HuH-7 (cell line): ENCODE measurements around the gene RGS14.
A peak's percentile ranks its signal among the peaks of the same experiment; 100 is the strongest.
"Not testable (repeated sequence)": the region's sequence is repeated elsewhere in the genome, so short reads cannot be mapped to it uniquely, and the experiment has no call there.

Experiments
- DNase-seq: peaks from one replicate; pipeline ENCODE4 v3.0.0; 2011; ENCODE audit warnings: low spot score

The RGS14 gene

DNA sequence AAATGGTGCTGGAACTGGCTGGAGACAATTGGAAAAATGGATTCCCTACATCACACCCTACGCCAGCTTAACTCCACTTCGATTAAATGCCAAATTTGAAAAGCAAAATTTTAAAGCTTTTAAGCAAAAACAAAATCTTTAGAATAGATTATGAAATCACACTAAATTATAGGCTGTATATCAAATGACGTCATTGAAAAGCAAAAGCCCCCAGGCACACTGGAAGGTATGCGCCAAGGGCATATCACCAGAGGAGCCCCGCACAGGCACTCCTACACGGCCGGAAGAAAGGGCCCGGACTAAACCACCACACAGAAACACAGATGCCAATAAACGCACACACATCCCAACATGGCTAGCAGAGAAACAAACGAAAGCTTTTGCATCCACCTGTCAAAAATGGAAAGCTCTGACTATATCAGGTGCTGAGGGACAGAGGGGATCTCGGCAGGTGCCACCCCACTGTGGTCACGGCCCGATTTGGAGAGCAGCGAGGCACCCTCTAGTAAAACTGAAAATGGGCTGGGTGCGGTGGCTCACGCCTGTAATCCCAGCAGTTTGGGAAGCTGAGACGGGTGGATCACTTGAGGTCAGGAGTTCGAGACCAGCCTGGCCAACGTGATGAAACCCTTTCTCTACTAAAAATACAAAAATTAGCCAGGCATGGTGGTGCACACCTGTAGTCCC lies 29.0 kb upstream of the RGS14 start:
- no peak for DNase-seq

DNA sequence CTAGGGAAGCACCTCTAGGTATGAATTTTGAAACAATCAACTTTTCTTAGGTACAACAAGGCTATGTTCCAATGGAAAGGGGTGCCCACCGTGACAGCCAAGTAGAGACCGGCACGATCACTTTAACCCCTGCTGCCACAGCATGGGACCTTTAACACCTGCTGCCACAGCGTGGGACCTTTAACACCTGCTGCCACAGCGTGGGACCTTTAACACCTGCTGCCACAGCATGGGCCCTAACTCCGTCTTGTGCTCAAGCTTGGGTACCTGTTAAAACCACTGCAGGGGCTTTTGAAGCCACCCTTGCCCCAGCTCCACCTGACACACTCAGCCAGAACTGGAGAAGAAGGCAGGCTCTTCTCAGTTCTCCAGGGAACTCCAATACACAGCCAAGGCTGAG lies 27.8 kb upstream of the RGS14 start:
- no peak for DNase-seq

DNA sequence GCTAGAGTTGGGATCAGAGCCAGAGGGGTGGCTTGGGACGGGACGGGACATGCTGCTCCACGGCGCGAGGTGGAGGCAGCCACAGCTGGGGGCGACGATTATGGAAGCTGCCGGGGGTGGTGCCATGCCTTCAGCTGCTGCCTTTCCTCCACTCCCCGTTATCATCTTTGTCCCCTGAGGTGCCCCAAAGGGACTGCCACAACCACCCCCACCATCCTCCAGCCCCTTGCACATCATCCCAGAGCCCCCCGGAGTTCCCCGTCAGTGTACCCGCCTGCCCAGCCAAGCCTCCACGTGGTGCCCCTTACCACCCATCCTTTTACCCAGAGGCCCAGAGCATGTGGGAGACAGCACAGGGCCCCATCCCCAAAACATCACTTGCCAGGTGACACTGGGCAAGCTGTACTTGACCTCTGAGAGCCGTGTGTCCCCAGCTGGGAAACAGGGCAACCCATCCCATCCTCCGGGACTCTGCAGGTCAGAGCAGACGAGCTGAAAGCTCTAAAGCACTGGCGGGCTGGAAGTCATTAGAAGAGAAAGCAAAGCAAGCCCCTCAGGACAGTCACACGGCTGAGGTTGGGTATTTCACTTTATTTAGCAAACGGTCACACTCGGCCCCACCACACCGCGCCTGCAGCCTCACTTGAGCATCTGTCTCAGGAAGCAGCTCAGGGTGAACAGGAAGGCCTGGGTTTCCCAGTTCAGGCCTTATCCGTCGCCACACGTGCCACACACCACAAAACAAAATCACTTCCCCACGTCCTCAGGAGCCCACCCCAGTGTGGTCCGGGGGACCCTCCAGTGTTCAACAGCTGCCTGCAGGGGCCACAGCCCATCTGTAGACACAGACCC lies 26.5 kb upstream of the RGS14 start:
- no peak for DNase-seq

DNA sequence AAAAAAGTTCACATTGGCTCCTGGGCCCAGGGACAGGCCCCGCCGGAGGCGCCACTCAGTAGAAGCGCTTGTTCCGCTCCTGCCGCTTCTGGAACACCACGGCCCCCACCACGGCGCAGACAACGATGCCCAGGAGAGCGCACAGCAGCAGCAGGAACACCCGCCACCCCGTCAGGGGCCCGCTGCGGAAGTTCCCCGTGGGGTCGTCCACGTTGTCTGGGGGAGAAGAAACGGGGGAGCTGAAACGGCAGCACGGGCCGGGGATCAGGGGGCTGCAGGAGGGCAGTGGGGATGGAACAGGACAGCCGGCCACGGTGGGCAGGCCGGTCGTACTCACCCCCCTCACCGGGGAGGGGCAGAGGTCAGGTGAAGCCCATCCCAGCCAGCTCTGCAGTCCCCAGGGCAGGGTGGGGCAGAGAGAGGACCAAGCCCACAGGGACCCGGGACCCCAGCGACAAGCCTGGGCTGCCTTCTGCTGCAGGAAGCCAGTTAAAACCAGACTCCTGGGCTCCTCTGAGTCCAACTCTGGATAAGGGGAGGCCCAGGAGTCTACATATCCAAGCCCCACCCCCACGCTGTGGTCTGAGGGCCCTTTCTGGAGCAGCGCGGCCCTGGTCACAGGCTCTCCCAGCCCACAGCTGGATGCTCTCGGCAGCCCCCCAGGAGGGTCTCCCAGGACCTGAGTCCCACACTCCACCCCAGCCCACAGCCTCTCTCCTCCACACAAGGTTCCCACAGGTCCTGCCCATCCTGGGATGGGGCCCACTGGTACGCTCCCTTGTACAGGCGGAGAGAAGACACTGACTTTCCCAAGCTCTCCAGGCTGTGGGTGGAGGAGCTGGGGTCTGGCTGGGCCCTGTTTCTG lies 25.5 kb upstream of the RGS14 start:
- DNase-seq: no peak

DNA sequence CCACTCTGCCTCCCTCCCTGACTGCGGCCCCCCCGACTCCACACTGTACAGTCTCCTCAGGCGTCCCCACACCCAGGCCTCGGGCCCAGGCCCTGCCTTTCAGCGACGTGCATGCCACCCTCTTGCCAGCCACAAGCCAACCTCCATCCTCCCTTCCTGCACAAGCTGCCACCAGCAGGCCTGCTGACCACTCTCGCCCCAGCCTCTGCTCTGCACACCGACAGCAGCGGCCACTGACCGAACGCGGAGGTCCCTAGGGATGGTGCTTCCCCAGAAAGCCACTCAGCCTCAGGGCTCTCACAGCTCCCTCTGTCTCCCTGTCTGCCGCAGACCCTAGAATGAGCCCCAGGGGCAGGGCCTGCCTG lies 24.8 kb upstream of the RGS14 start:
- no peak for DNase-seq

DNA sequence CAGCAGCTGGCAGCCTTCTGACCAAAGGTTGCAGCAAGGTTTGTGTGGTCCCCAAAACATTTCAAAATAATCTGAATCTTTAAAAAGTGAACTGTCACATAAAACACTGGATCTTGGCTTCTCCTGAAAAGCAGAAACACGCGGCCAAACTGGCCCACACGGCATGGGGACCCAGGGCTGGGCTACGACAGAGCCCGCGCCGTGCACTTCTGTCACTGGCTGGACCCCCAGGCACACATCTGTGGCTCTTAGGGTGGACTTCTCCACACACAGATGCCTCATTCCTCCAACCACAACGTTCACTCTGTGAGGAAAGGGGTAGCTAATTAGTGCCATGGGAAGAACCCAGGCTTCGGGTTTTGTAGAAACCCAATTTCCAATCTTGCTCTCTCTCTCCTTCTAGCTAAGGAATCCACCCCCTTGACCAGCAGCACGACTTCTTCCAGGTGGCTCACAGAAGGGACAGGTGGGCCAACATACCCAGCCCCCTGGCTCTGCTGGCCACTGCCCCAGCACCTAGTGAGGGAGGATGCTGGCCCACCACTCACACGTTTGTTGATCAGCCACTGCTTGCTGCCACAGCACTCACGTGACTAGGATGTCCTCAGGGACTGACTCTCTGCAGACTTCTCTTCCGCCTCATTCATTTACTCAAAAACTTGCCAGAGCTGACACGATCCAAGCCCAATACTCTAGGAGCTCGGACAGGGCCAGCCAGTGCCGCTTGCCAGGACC lies 24.1 kb upstream of the RGS14 start:
- DNase-seq: no peak

DNA sequence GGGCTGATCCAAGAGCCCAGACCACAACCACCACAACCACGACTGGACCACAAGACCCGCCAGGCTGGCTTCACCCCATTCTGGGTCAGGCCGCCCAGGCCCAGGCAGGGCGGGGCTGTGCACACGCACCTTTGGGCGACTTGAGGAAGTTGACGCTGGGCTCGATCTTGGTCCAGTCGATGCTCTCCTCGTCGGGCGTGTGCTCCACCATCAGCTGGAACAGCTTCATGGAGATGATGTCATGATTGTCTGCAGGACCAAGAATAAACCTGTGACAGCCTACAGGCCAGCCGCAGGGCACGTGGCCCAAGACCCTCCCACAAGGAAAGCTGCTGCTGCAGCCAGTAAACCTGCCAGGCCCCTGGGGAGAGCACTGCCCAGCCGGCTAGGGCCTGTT lies 23.6 kb upstream of the RGS14 start:
- DNase-seq: no peak

DNA sequence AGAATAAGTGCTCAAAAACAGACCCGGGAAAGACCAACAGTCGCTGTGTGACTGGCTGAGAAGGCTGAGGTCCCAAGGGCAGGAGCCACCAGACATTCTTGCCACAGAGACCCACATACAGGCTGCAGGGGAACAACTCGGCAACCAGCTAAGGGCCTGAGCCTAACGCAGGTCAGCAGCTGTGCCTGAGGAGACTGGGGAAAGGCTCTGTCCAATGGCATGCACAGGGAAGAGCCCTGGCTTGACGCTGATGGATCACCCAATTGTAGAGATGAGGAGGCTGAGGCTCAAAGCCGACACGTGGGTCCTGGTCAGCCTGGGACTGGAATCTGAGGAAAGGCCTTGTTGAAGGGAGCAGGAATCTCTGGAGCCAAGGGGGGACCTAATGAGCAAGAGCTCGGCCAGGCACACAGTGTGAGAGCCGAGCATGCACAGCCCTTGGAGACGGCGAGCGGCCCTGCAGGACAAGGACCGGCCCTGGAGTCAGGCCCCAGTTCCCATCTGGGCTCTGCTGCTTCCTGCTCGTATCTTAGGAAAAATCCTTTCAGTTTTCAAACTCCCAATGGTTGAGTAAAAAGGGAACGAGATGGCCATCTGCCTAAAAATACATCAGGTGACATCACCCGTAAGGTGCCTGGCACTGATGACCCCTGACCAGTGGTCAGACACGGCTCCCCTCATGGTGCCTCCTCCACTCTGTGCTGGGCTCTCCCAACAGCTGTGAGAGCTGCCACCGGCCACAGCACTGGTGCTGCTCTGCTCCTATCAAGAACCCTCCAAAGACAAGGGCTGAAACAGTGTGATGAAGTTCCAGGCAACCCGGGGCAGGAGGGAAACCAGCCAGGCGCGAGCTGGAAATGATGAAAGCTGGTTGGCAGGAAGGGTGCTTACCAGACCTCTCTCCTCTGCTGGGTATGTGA lies 22.7 kb upstream of the RGS14 start:
- no peak for DNase-seq

DNA sequence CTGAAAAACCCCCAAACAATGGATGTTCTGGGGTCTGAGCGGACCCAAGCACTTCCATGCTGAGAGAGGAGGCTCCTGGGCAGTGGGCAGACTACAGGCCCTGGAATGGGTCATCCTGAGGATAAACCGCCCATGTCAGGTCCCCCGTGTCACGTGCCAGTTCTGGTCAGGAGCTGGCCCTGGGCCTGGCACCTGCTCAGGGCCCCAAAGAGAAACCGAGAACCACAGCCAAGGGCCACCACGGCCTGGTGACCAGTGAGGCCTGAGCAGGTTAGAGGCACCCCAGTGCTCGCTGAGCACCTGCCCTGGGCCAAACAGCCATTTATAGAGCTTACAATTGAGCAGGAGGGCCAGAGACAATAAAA lies 22.0 kb upstream of the RGS14 start:
- DNase-seq: no peak

DNA sequence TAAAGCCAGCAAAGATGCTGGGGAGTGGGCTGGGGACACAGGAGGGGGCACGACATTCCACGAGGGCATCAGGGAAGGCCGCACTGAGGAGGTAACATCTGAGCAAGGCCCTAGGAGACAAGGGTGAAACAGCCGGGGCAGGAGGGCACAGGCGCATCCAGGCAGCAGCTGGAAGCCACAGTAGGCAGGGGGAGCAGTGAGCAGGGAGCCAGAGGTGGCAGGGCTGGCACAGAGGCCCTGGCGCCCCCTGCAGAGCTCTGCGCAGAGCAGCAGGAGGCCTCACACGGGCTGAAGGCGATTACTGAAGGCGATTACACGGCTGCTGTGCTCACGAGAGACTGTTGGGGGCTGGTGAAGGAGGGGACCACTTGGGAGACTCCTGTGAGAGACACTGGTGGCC lies 21.6 kb upstream of the RGS14 start:
- peak; percentile 52 for DNase-seq

DNA sequence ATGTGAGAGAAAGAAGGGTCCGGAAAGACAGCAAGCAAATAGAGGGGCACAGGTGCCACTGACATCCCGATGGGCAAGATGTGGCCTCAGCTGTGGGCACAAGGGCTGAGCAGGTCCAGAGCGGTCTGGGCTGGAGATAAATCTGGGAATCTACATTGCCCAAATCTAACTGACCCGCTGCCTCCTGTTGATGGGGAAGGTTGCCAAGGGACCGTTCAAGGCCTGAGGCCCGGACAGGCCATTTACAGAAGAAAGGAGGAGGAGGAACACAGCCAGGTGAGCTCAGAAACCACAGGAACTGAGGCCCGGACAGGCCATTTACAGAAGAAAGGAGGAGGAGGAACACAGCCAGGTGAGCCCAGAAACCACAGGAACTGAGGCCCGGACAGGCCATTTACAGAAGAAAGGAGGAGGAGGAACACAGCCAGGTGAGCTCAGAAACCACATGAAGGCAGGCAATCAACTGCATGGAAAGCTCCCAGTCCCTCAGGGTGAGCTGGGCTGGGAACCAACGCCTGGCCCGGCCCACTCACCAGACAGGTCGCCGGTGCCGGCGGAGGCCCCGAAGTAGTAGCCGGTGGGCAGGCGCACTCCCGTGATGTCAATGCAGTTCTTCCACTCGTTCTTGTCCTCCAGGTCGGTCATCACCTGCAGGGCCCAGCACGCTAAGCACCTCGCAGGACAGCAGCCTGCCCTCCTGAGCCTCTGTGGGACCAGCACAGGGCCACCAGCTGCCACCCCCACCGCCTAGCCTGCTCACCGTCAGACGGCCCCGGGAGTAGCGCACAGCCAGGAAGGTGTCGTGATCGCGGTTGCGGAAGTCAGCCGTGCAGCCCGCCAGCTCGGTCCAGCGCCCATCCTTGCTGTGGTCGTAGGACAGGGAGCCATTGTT lies 20.9 kb upstream of the RGS14 start:
- no peak for DNase-seq

DNA sequence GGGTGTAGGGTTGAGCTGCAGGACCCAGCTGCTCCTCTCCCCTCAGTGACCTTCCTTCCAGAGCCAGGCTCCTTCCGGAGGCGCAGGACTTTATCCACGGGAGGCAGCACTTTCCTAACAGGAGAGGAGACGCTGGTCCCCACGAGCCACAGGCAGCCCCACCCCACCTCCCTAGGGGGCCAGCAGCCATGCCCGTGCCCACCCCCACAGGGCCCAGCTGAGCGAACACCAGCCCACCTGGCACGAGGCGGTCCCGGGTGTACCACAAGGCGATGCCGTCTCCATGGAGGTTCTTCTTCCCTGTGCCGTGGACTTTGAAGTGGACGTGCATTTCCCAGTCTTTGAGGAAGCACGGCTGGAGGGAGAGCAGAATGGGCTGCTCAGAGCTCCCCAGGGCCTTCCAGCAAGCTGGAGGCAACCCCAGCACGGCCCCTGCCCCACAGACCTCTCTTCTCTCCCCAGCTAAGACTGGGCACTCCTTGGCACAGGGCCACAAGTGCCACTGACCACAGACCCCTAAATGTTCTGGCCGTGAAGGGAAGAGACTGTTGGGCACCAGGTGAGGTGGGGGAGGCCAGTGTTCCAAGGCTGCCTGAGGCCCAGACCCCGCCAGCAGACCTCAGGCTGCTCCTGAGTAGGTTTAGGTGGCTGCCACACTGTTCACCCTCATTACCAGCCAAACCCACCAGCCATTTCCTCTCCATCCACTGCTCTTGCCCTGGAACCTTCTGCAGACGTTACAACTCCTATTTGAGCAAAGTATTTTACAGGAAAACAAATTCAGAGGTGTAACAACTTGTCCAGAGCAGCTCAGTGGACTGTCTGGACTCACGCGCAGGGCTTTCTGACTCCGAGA lies 19.2 kb upstream of the RGS14 start:
- no peak for DNase-seq

DNA sequence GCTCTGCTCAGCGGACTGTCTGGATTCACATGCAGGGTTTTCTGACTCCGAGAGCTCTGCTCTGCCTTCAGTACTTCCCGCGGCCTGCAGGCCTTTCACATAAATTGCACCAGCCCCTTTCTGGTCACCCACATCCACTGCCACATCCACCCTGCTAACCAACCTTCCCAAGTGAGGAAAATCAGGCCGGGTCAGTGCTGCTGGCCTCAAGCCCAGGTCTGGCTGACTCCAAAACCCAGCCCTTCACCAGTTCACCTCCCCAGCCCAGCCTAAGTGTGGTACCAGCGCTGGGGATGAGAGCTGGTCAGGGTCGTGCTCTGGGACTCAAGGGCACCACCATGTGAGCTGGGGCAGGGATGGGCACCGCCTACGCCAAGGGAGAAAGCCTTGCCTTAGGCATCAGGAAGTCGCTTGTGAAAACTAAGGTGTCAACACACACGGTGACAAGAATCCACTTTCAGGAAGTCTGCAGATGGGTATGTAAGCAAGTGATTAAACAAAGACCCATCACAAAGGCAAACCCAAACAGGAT lies 18.6 kb upstream of the RGS14 start:
- DNase-seq: no peak

DNA sequence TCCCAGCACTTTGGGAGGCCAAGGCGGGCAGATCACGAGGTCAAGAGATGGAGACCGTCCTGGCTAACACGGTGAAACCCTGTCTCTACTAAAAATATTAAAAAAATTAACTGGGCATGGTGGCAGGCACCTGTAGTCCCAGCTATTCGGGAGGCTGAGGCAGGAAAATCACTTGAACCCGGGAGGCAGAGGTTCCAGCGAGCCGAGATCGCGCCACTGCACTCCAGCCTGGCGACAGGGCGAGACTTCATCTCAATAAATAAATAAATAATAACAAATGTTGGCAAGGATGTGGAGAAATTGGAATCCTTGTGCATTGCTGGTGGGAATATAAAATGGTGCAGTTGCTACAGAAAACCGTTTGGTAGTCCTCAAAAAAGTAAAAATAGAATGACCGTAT lies 14.7 kb upstream of the RGS14 start:
- not testable (repeated sequence) for DNase-seq

DNA sequence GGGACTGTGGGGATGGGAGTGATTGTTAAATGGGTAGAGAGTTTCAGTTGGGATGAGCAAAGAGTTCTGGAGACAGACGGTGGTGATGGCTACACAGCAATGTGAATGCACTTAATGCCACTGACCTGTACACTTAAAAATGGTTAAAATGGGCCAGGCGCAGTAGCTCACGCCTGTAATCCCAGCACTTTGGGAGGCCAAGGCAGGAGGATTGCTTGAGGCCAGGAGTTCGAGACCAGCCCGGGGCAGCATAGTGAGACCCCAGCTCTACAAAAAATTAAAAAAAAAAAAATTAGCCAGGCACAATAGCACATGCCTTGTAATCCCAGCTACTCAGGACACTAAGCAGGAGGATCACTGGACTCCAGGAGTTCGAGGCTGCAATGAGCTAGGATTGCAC lies 13.9 kb upstream of the RGS14 start:
- no peak for DNase-seq

DNA sequence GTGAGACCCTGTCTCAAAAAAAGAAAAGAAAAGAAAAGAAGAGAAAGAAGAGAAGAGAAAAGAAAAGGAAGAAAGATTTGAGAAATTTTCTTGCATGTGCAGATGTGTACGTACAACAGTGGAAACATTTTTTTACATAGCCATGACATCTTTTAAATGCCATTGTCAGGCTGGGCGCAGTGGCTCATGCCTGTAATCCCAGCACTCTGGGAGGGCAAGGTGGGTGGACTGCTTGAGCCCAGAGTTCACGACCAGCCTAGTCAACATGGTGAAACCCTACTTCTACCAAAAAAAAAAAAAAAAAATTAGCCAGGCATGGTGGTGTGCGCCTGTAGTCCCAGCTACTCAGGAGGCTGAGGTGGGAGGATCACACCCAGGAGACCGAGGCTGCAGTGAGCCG lies 12.8 kb upstream of the RGS14 start:
- no peak for DNase-seq

DNA sequence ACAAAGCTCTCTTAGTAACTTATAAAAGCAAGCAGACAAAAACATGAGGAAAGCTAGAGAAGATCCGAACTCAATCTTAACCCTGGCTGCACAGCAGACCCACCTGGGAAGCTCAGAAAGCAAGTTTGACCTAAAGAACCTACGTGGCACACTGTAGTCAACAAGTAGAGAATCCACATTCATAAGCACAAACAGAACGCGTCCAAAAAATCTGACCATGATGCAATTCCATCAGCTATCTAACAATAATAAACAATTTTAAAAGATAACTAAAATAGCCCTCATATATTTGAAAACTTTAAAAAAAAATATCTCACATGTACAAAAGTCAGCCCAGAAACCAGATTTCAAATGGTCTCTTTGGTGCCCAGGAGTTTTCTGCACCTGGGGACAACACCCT lies 10.9 kb upstream of the RGS14 start:
- no peak for DNase-seq

DNA sequence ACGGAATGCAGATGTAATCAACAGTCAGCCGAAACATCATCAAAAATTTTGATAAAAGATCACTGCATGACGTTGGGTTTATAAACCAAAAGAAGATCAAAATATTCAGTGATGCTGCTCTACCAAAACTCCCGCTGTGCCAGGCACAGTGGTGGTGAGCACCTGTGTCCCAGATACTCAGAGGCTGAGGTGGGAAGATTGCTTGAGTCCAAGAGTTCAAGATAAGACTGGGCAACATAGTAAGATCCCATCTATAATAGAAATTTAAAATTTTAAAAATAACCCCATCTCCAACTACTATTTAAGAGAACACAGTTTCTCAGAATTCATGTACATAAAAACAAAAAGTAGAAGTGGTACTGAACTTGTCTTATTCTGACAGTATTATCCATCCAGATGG lies 10.0 kb upstream of the RGS14 start:
- DNase-seq: no peak

DNA sequence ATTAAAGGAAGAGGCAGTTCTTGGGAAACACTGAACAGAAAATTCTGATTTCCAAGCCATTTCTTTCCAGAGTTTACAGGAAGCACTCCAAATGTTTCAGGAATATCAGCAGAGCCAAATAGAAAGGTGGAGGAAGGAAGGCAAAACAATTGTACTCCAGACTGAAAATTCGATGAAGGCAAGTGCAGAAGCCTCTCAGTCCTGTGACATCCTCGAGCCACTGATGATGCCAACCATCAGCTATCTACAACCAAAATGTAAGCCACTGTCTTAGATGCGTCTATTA lies 8.4 kb upstream of the RGS14 start:
- no peak for DNase-seq
